CD14-positive monocyte (primary cell): ENCODE measurements around the gene PITRM1. TPM values are rescaled to one million over a fixed set of nuclear protein-coding genes. Genes with fewer than 3 reads are reported as not detected.
A peak's percentile ranks its signal among the peaks of the same experiment; 100 is the strongest.

Experiments used
- DNase-seq, 3 donors: peaks; one replicate each; pipeline ENCODE4 v3.0.0-alpha.2; 2011 to 2022
- H2AFZ ChIP-seq: 2 replicates; pipeline ENCODE4 v1.6.0; 2012; ENCODE audit warnings: mild to moderate bottlenecking, low read depth, low read length, inconsistent platforms; ENCODE audit not compliant: insufficient read depth, poor library complexity, severe bottlenecking
- H3K27ac ChIP-seq, 2 donors: 1 replicate in 1 of 2; 2 replicates in 1 of 2; pipeline ENCODE4 v1.5.1; 2012 to 2013; ENCODE audit warnings: low read length in 2 of 2, control low read depth in 1 of 2, inconsistent platforms in 1 of 2, low read depth in 1 of 2, mild to moderate bottlenecking in 1 of 2
- H3K27me3 ChIP-seq, 2 donors: one replicate each; pipeline versions ENCODE4 v1.6.0 to v1.6.1; 2011 to 2013; ENCODE audit warnings: low read length in 2 of 2; ENCODE audit not compliant: control insufficient read depth in 2 of 2, insufficient read depth in 2 of 2
- H3K36me3 ChIP-seq, 2 donors: replicated peaks in 1 of 2; 1 replicate in 1 of 2; 2 replicates in 1 of 2; pipeline versions ENCODE4 v1.5.1 to v1.6.1; 2012 to 2013; ENCODE audit warnings: low read length in 2 of 2, control low read depth in 1 of 2, inconsistent platforms in 1 of 2, mild to moderate bottlenecking in 1 of 2; ENCODE audit not compliant: insufficient read depth in 2 of 2, control insufficient read depth in 1 of 2
- H3K4me1 ChIP-seq, 2 donors: 1 replicate in 1 of 2; 2 replicates in 1 of 2; pipeline versions ENCODE4 v1.5.1 to v1.6.1; 2012 to 2013; ENCODE audit warnings: low read length in 2 of 2, control low read depth in 1 of 2, inconsistent platforms in 1 of 2, mild to moderate bottlenecking in 1 of 2, moderate library complexity in 1 of 2; ENCODE audit not compliant: insufficient read depth in 2 of 2, control insufficient read depth in 1 of 2
- H3K4me2 ChIP-seq: replicated peaks from 2 replicates; pipeline ENCODE3; 2012; ENCODE audit warnings: low read length, moderate library complexity, mild to moderate bottlenecking; ENCODE audit not compliant: poor library complexity, severe bottlenecking; ENCODE audit errors: extremely low read depth
- H3K4me3 ChIP-seq, 3 experiments: fragments of 200-600 bp in 1 of 3; sonication (generic) in 1 of 3; replicated peaks in 1 of 3; 1 replicate in 2 of 3; 2 replicates in 1 of 3; pipeline ENCODE4 v1.5.1; 2011 to 2013; ENCODE audit warnings: low read length in 3 of 3, mild to moderate bottlenecking in 3 of 3, control low read depth in 2 of 3, low read depth in 2 of 3, inconsistent platforms in 1 of 3, moderate library complexity in 1 of 3
- H3K79me2 ChIP-seq: 2 replicates; pipeline ENCODE4 v1.6.0; 2012; ENCODE audit warnings: mild to moderate bottlenecking, control low read depth, inconsistent platforms, low read length, moderate library complexity; ENCODE audit not compliant: insufficient read depth
- H3K9ac ChIP-seq: 2 replicates; pipeline ENCODE4 v1.6.0; 2017; ENCODE audit warnings: low read length, mild to moderate bottlenecking; ENCODE audit not compliant: insufficient read depth, poor library complexity, severe bottlenecking
- H3K9me3 ChIP-seq, 2 donors: replicated peaks in 1 of 2; 1 replicate in 1 of 2; 2 replicates in 1 of 2; pipeline versions ENCODE4 v1.5.1 to v1.6.1; 2012 to 2013; ENCODE audit warnings: low read length in 2 of 2, control low read depth in 1 of 2; ENCODE audit not compliant: control insufficient read depth in 1 of 2, insufficient read depth in 1 of 2
- H4K20me1 ChIP-seq: 2 replicates; pipeline ENCODE4 v1.6.0; 2012; ENCODE audit warnings: mild to moderate bottlenecking, low read length, control low read depth, moderate library complexity; ENCODE audit not compliant: insufficient read depth
- H3K27ac Mint-ChIP-seq, 7 donors: one replicate each; pipeline ENCODE4 v1.8.0; 2020; ENCODE audit warnings: mild to moderate bottlenecking in 7 of 7, mixed read lengths in 7 of 7, moderate library complexity in 6 of 7, inconsistent platforms in 2 of 7
- H3K27me3 Mint-ChIP-seq, 3 donors: one replicate each; pipeline ENCODE4 v1.8.0; 2021 to 2022; ENCODE audit warnings: low read depth in 3 of 3, mild to moderate bottlenecking in 3 of 3, mixed read lengths in 3 of 3, moderate library complexity in 3 of 3, inconsistent platforms in 1 of 3
- H3K36me3 Mint-ChIP-seq, 2 donors: one replicate each; pipeline ENCODE4 v1.8.0; 2020; ENCODE audit warnings: mixed read lengths in 2 of 2, inconsistent platforms in 1 of 2, mild to moderate bottlenecking in 1 of 2
- H3K4me1 Mint-ChIP-seq: one replicate; pipeline ENCODE4 v1.8.0; 2020; ENCODE audit warnings: mild to moderate bottlenecking, mixed read lengths
- H3K4me3 Mint-ChIP-seq, 2 donors: one replicate each; pipeline ENCODE4 v1.8.0; 2020; ENCODE audit warnings: mild to moderate bottlenecking in 2 of 2, mixed read lengths in 2 of 2, moderate library complexity in 1 of 2
- H3K9me3 Mint-ChIP-seq, 7 donors: one replicate each; pipeline ENCODE4 v1.8.0; 2020 to 2022; ENCODE audit warnings: mixed read lengths in 7 of 7, mild to moderate bottlenecking in 6 of 7, moderate library complexity in 6 of 7, inconsistent platforms in 2 of 7
- CTCF ChIP-seq: fragments of 200-600 bp; IDR thresholded peaks from one replicate; pipeline ENCODE4 v1.8.0; 2022; ENCODE audit warnings: antibody characterized with exemption, mild to moderate bottlenecking
- WGBS: methylation state at CpG from one replicate; pipeline ENCODE4 v1.1.5; 2013; ENCODE audit warnings: missing lambda C conversion rate; ENCODE audit not compliant: insufficient coverage; 5-methylcytosine and 5-hydroxymethylcytosine counted together
- intact Hi-C, 2 donors: fragments of 100-400 bp; cut with micrococcal nuclease; formaldehyde crosslinking; loops; one replicate each; pipeline versions ENCODE4 v1.15.0 to v1.15.1; 2023
- polyA plus RNA-seq, 3 donors: library from polyadenylated mRNA; depleted of rRNA in 1 of 3; unstranded in 2 of 3; stranded (reverse) in 1 of 3; fragments of 300-500 nt in 2 of 3; fragments of >200 nt in 1 of 3; fragmentation: Illumina TruSeq in 2 of 3; gene quantifications; 1 replicate in 2 of 3; 2 replicates in 1 of 3; pipeline ENCODE4 v1.2.3, GENCODE V29; 2012 to 2021

PITRM1 gene
- polyA plus RNA-seq, 3 donors: 15.3 to 45.7 (median 23.2) TPM

- peaks cover 47 to 69% of the 10 kb centered on the region in 2 donors for H3K4me1 ChIP-seq
- peaks cover 51% of the 10 kb centered on the region for H3K4me1 Mint-ChIP-seq
- H3K36me3 Mint-ChIP-seq: peaks cover 16 to 19% of the 10 kb centered on the region in 2 donors
- DNase-seq: no peak
- peak overlapping the region in 1 of 2 donors; percentile 26 for H3K4me3 Mint-ChIP-seq
- intact Hi-C loops: loop anchor here (5.0 kb wide), 1 partner anchor 78 kb away; the partner anchor contains the start of gene PITRM1 (in 2 of the 2)
- no peak overlapping the region for H2AFZ ChIP-seq
- WGBS: 96% methylated on average over 5 of the region's 5 CpGs
- H3K27me3 ChIP-seq: no peaks in the 10 kb centered on the region
- peak overlapping the region in 1 of 2 donors; percentile 93 for H3K27ac ChIP-seq
- peak overlapping the region; percentile 74 for H3K4me2 ChIP-seq
- peak overlapping the region in 1 of 3 experiments; percentile 61 for H3K4me3 ChIP-seq
- H3K36me3 ChIP-seq: no peaks in the 10 kb centered on the region
- peak overlapping the region; percentile 89 to 95 (median 90) for H3K27ac Mint-ChIP-seq
- peaks cover 22% of the 10 kb centered on the region for H3K79me2 ChIP-seq
- H3K9me3 Mint-ChIP-seq: peaks cover 2 to 10% (median 4%) of the 10 kb centered on the region in 7 donors
- H4K20me1 ChIP-seq: no peaks in the 10 kb centered on the region
- peaks cover 0 to 3% (median 0%) of the 10 kb centered on the region in 3 donors for H3K27me3 Mint-ChIP-seq
- no peak for TF ChIP-seq CTCF
- H3K9ac ChIP-seq: no peak overlapping the region
- no peaks in the 10 kb centered on the region for H3K9me3 ChIP-seq
Measured at GRCh38 chr10:3094609-3095036, 78.0 kb downstream of the PITRM1 start.

- peaks cover 40 to 62% of the 10 kb centered on the region in 2 donors for H3K4me1 ChIP-seq
- no peak overlapping the region for H3K4me2 ChIP-seq
- Mint-ChIP-seq H3K4me3 (peak overlapping the region in 1 of 2 donors; percentile 4), H3K4me1 (peaks cover 45% of the 10 kb centered on the region), H3K27ac (peak overlapping the region in 6 of 7 donors; percentile 2 to 90 (median 70)), H3K27me3 (peaks cover 0 to 3% (median 0%) of the 10 kb centered on the region in 3 donors), H3K9me3 (peaks cover 2 to 10% (median 4%) of the 10 kb centered on the region in 7 donors), H3K36me3 (peaks cover 16 to 20% of the 10 kb centered on the region in 2 donors)
- H3K79me2 ChIP-seq: peaks cover 22% of the 10 kb centered on the region
- H3K4me3 ChIP-seq: no peak overlapping the region
- DNase-seq: no peak
- intact Hi-C loops: no loop called here
- peaks cover 0 to 3% of the 10 kb centered on the region in 2 donors for H3K36me3 ChIP-seq
- H3K27ac ChIP-seq: peak overlapping the region in 1 of 2 donors; percentile 93
- H4K20me1 ChIP-seq: no peaks in the 10 kb centered on the region
- no peaks in the 10 kb centered on the region for H3K27me3 ChIP-seq
- 89% methylated on average over 2 of the region's 5 CpGs for WGBS
- no peak overlapping the region for H2AFZ ChIP-seq
- TF ChIP-seq CTCF: no peak
- no peaks in the 10 kb centered on the region for H3K9me3 ChIP-seq
- H3K9ac ChIP-seq: no peak overlapping the region
Measured at GRCh38 chr10:3093996-3094395, 78.6 kb downstream of the PITRM1 start.
